Effector CD8-positive, alpha-beta T cell (primary cell): ENCODE results near the gene LRPPRC.

Experiments
- DNase-seq: peaks from one replicate; lab custom pipeline; 2025; lab: John Stamatoyannopoulos, UW

The LRPPRC gene

DNA sequence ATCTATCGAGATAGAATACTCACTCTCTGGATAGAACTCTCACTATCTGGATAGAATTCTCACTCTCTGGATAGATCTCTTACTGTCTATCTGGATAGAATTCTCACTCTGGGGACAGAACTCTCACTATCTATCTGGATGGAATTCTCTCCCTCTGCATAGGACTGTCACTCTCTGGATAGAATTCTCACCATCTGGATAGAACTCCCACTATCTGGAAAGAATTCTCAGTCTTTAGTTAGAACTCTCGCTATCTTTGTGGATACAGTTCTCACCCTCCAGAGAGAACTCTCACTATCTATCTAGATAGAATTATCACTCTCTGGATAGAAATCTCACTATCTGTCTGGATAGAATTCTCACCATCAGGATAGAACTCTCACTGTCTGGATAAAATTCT is 140.5 kb downstream of the LRPPRC start:
- DNase-seq, result no peak

DNA sequence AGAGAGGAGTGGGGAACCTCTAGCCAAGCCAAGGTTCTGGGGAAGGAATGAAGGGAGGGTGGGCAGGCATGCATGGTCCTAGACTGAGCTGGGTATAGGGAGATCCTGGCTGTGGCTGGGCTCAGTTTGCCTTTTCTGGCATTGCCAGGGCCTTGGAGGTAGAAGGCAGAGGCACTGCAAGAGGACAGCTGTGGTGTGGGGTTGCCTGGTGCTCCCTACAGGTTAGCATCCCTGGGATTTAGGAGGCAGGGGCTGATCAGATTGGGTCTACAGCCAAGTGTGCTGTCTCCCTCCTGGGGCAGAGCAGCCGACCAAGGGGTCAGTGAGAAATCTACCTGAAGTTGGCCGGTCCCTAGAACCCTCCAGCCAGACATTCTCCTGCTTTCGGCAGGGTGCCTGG is 141.1 kb downstream of the LRPPRC start:
- DNase-seq, result no peak

GRCh38 chr2:43853141-43854081 is 142.4 kb downstream of the LRPPRC start:
- DNase-seq, result no peak

DNA sequence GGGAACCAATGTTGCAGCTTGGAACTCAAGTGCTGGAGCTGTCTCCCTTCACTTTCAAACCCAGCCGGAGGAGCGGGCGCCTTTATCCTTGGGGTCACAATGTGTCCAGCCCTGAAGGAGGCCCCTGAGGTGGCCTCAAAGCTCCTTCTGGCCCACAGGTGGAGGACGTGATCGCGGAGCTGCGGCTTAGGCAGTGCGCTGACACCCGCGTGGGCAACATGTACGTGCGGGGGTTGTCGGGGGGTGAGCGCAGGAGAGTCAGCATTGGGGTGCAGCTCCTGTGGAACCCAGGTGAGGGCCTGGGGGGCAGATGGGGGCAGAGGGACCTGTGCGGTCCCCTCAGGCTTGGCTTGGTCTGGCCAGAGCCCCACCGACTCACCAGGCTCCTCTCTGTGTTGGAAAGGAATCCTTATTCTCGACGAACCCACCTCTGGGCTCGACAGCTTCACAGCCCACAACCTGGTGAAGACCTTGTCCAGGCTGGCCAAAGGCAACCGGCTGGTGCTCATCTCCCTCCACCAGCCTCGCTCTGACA is 143.5 kb downstream of the LRPPRC start:
- no peak for DNase-seq

- no peak for DNase-seq
Observed at GRCh38 chr2:43851011-43851980, 144.5 kb downstream of the LRPPRC start.

- no peak for DNase-seq
Observed at GRCh38 chr2:43848214-43848613, 147.6 kb downstream of the LRPPRC start.

GRCh38 chr2:43846140-43846793 is 149.5 kb downstream of the LRPPRC start:
- no peak for DNase-seq

GRCh38 chr2:43845181-43845580 is 150.6 kb downstream of the LRPPRC start:
- no peak for DNase-seq

DNA sequence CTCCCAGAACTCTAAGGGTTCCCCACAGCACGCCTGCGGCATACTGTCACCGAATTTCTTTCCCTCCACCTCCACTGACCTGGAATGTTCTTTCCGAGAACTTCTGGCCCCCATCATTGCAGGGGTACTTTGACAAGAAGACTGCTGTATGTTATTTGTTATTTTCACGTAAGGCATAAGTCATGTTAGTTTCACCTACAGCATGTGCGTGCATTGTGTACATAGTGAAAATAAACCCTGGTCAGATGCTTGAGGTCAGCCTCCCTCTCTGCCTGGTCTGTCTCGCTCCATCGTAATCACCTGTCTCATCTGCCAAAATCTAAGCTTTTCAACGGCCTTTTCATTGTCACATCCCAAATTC is 152.9 kb downstream of the LRPPRC start:
- DNase-seq, result no peak

DNA sequence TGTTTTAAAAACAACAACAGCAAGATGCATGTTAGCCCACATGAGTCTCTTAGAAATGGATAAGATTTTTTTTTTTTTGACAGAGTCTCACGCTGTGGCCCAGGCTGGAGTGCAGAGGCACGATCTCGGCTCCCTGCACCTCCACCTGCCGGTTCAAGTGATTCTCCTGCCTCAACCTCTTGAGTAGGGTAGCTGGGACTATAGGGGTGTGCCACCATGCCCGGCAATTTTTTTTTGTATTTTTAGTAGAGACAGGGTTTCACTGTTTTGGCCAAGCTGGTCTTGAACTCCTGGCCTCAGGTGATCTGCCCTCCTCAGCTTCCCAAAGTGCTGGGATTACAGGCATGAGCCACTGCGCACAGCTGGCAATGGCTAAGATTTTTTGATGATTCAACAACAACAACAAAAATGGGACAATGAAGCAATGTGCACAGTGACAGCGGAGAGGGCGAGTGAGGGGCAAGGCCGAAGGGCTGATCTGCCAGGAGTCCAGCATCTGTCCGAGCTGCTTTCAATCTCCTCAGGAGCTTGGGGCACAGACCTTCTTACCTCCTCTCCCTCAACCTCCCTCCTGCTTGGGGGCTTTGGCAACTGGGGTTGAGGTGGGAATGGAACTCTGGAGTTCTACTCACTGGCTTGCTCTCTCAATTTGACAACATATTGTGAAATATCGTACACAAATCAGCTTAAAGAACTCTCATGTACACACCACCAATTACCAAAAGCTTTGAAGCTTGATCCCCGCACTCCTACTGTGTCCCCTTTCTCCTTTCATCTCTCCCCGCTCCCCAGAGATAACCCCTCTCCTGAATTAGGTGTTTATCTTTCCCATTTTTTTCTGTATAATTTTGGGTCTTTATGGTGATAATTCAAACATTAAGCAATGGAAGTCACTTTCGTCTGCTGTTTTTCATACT is 153.6 kb downstream of the LRPPRC start:
- no peak for DNase-seq

DNA sequence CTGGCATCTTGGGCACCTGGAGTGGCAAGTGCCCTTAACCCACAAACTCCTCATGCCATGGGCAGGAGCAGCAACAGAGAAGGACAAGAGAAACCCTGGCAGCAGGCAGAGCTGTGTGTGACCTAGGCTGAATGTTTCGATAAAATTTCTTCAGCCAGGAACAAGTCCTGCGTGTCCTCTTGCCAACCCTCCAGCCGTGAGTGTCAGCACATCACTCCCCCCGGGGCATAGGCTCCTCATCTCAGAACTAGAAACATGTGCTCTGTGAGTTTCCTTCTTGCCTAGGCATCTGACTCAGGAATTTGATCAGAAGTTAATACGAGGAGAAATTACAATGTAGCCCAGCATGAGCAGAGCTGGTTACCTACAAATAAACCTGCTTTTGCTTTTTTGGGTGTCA is 154.8 kb downstream of the LRPPRC start:
- no peak for DNase-seq

DNA sequence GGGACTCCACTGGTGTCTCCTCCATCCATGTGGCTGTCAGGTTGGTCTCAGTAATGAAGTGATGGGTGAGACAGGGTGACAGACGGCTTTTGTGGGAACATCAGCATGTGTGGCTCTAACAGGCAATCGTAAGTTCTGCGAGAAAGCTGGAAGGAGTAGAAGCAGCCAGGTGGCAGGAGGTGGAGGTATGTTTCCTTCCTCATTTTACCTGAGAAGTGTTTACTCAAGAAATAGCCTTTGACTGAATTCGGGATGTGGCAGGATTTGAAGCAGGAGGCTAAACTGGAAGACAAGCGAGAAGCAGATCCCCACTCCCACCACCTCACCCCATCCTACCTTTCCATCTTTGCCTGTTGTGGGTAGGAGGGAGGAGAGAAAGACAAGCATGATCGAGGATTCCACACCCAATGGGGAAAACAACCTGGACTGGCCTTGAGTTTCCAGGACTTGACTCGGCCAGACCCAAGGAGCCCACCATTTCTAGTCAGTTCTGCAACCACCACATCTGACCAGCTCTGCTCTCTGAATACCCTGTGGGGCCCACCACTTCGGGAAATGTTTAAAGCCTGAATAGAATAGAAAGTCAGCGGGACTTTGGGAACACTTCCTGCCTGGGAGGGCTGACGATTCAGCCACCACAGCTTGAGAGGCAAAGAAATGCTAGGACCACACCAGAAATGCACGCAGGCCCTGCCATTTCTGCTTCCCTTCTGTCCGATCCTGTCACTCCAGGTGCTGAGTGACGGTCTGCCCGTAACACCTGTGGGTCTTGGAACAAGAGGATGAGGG is 155.8 kb downstream of the LRPPRC start:
- no peak for DNase-seq

GRCh38 chr2:43838560-43839267 is 157.1 kb downstream of the LRPPRC start, which contains the start of the genes ABCG5 and ABCG8:
TSS of gene ABCG5 (minus strand) at chr2:43838839. CDS start at chr2:43838679, 160 bp downstream.
TSS of gene ABCG8 (plus strand) at chr2:43838971. CDS start at chr2:43839054, 83 bp downstream.
- no peak for DNase-seq

- no peak for DNase-seq
Observed at GRCh38 chr2:43837831-43838559, 157.8 kb downstream of the LRPPRC start.

- no peak for DNase-seq
Observed at GRCh38 chr2:43837033-43837432, 158.8 kb downstream of the LRPPRC start.
